Lower lobe of right lung (tissue), 2 donors: ENCODE data around the gene PDZRN4. TPM values are rescaled to one million over a fixed set of nuclear protein-coding genes. Genes with fewer than 3 reads are reported as not detected.

ENCODE experiments used
- ATAC-seq, 2 donors: fragments of 200-7000 bp; cut with Tn5 transposase; one replicate each; pipeline ENCODE4 v1.9.1; 2020 to 2022; ENCODE audit warnings: mild to moderate bottlenecking in 2 of 2, moderate library complexity in 2 of 2
- DNase-seq: peaks from one replicate; pipeline ENCODE4 v3.0.0-alpha.2; 2020
- H3K27ac ChIP-seq: fragments of 200-600 bp; one replicate; pipeline ENCODE4 v1.8.0; 2022
- H3K27me3 ChIP-seq: fragments of 200-600 bp; one replicate; pipeline ENCODE4 v1.8.0; 2022; ENCODE audit warnings: low read depth
- H3K36me3 ChIP-seq: fragments of 200-600 bp; one replicate; pipeline ENCODE4 v1.8.0; 2022; ENCODE audit warnings: mild to moderate bottlenecking
- H3K4me1 ChIP-seq: fragments of 200-600 bp; one replicate; pipeline ENCODE4 v1.8.0; 2022
- H3K4me3 ChIP-seq: fragments of 200-600 bp; one replicate; pipeline ENCODE4 v1.8.0; 2022; ENCODE audit warnings: mild to moderate bottlenecking
- H3K9me3 ChIP-seq: fragments of 200-600 bp; one replicate; pipeline ENCODE4 v1.8.0; 2022
- intact Hi-C: fragments of 100-400 bp; cut with DNase I; formaldehyde crosslinking; loops from one replicate; pipeline ENCODE4 v1.11.0; 2022
- total RNA-seq: library from RNA; stranded (reverse); fragmentation: NEBNext Ultra II Directional; extraction: Animal tissue kit (Norgen Biotek cat#: 25700); gene quantifications from one replicate; pipeline ENCODE4 v1.2.1, GENCODE V29; 2021
- TF ChIP-seq, protein P1 (sequence below): fragments of 200-600 bp; IDR thresholded peaks from one replicate; pipeline ENCODE4 v1.8.0; 2022; ENCODE audit warnings: antibody characterized with exemption, mild to moderate bottlenecking
- donor health status: DM: no; HTN: yes; CAD: no; lungs with severe emphysema.

The PDZRN4 gene
- total RNA-seq, 1 donor from 2014 or later, result 1.6 TPM

- H3K9me3 ChIP-seq, result no peaks in the 10 kb centered on the region
- no peaks in the 10 kb centered on the region for H3K27me3 ChIP-seq
- TF ChIP-seq, protein P1, sequence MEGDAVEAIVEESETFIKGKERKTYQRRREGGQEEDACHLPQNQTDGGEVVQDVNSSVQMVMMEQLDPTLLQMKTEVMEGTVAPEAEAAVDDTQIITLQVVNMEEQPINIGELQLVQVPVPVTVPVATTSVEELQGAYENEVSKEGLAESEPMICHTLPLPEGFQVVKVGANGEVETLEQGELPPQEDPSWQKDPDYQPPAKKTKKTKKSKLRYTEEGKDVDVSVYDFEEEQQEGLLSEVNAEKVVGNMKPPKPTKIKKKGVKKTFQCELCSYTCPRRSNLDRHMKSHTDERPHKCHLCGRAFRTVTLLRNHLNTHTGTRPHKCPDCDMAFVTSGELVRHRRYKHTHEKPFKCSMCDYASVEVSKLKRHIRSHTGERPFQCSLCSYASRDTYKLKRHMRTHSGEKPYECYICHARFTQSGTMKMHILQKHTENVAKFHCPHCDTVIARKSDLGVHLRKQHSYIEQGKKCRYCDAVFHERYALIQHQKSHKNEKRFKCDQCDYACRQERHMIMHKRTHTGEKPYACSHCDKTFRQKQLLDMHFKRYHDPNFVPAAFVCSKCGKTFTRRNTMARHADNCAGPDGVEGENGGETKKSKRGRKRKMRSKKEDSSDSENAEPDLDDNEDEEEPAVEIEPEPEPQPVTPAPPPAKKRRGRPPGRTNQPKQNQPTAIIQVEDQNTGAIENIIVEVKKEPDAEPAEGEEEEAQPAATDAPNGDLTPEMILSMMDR, result no peak
- no peak overlapping the region for H3K27ac ChIP-seq
- ATAC-seq (no peak), DNase-seq (no peak)
- no peaks in the 10 kb centered on the region for H3K36me3 ChIP-seq
- H3K4me1 ChIP-seq, result no peaks in the 10 kb centered on the region
- intact Hi-C loops, result no loop called here
- H3K4me3 ChIP-seq, result no peak overlapping the region
Measured at GRCh38 chr12:41527534-41528116, 339.5 kb downstream of the PDZRN4 start.

DNA sequence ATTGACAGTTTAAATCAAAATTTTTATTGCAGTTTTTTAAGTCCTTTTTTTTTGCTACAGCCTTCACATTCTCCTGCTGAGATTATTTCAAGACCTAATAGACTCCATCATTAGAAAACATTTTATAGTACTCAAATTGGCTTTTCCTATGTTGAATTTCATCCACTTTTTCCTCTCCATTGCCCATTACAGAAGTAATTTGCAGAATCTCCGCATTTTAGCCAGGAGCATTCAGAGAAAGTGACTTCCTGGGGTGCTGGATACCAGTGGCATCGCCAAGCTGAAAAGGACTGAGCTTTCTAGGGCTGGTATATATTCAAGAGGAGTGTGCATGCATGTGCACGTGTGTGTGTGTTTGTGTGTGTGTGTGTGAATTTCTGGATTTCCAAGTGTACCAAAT is 340.8 kb downstream of the PDZRN4 start:
- Histone ChIP-seq H3K4me1 (no peaks in the 10 kb centered on the region), H3K36me3 (no peaks in the 10 kb centered on the region), H3K9me3 (no peaks in the 10 kb centered on the region), H3K27me3 (no peaks in the 10 kb centered on the region), H3K27ac (no peak overlapping the region), H3K4me3 (no peak overlapping the region)
- TF ChIP-seq, protein P1, result no peak
- DNase-seq (no peak), ATAC-seq (no peak)
- intact Hi-C loops, result no loop called here

- intact Hi-C loops, result no loop called here
- DNase-seq, result no peak
Measured at GRCh38 chr12:41530441-41530840, 342.3 kb downstream of the PDZRN4 start.

DNA sequence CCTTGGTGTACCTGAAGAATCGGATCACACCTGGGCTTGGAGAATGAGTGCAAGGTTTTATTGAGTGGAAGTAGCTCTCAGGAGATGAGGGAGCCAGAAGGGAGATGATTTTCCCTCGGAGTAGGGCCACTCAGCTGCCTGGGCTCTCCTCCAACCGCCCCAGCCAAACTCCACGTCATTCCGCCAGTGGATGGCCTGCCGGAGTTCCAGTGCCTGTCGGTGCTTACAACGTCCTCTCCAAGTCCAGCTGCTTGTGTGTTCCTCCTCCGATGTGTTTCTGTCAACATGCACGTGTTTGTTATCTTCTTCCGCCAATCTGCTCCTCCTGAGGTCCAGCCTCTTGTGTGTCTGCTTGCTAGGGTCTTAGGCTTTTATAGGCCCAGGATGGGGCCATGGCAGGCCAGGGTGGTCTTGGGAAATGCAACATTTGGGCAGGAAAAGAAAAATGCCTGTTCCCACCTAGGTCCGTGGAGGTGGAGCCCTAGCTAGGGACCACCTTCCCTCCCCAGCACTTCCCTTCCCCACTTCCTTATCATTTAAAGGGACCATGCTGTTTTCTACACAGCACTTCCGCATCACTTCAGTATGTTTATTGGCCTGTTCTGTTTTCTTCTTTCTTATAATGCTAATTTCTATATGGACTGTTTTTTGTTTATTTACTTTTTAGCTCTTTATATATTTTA is 343.2 kb downstream of the PDZRN4 start:
- H3K4me3 ChIP-seq, result no peak overlapping the region
- H3K27ac ChIP-seq, result no peak overlapping the region
- H3K9me3 ChIP-seq, result no peaks in the 10 kb centered on the region
- no peaks in the 10 kb centered on the region for H3K36me3 ChIP-seq
- ATAC-seq (no peak), DNase-seq (no peak)
- TF ChIP-seq, protein P1, result no peak
- intact Hi-C loops, result no loop called here
- H3K27me3 ChIP-seq, result no peaks in the 10 kb centered on the region
- H3K4me1 ChIP-seq, result no peaks in the 10 kb centered on the region

More at GRCh38 chr12:41530441-41530840, 342.3 kb downstream of the PDZRN4 start:
- Histone ChIP-seq H3K4me1 (no peaks in the 10 kb centered on the region), H3K36me3 (no peaks in the 10 kb centered on the region), H3K4me3 (no peak overlapping the region), H3K9me3 (no peaks in the 10 kb centered on the region), H3K27me3 (no peaks in the 10 kb centered on the region), H3K27ac (no peak overlapping the region)
- ATAC-seq, result no peak
- TF ChIP-seq, protein P1, result no peak

DNA sequence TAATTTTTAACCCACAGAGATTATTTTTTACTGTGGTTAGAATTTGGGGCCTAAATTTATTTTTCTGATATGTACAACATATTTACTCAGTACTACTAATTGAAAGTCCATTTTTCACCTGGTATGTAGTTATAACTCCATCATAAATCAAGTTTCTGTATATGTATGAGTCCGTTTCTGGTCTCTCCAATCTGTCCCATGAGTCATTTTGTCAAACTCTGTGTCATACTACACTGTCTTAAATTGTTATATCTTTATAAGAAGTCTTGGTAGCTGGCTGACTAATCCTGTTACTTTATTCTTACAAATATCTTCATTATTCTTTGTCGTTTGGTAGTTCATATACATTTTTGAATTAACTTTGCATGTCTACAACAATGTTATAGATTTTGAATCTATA is 344.0 kb downstream of the PDZRN4 start:
- intact Hi-C loops, result no loop called here
- TF ChIP-seq, protein P1, result no peak

More for the DNA sequence above, 344.0 kb downstream of the PDZRN4 start:
- no peak overlapping the region for H3K4me3 ChIP-seq
- no peaks in the 10 kb centered on the region for H3K36me3 ChIP-seq
- ATAC-seq (no peak), DNase-seq (no peak)
- H3K4me1 ChIP-seq, result no peaks in the 10 kb centered on the region
- H3K9me3 ChIP-seq, result no peaks in the 10 kb centered on the region
- H3K27me3 ChIP-seq, result no peaks in the 10 kb centered on the region
- H3K27ac ChIP-seq, result no peak overlapping the region
